Measurements from ENCODE around the gene DYNLRB1. TPM values are rescaled to one million over a fixed set of nuclear protein-coding genes. Genes with fewer than 3 reads are reported as not detected.

Gene DYNLRB1
- total and polyA plus RNA-seq, 11 donors = 129 to 405 (median 147) TPM

- DNase-seq (peak in 2 of 5 donors; percentile 30 to 51), ATAC-seq (peak in 3 of 4 donors; percentile 1 to 9 (median 1))
- Histone ChIP-seq H3K4me3 (peak overlapping the region; percentile 57 to 98 (median 86)), H3K27me3 (no peaks in the 10 kb centered on the region), H3K27ac (peak overlapping the region in 11 of 12 donors; percentile 81 to 98 (median 95)), H3K36me3 (peaks cover 0 to 6% (median 0%) of the 10 kb centered on the region in 9 donors), H3K4me1 (peaks cover 0 to 24% (median 8%) of the 10 kb centered on the region in 12 donors), H3K9me3 (no peaks in the 10 kb centered on the region)
- 38 to 49% (median 42%) methylated on average over 31 to 43 of the region's 43 CpGs for WGBS, 4 donors
- intact Hi-C loops (cut with DNase I) = loop anchor here in 2 of 10 donors (10.0 kb wide), 1 partner anchor 145 kb away; the partner anchor contains the start of gene TP53INP2 (in 2 of the 2)
- TF ChIP-seq, protein P1, sequence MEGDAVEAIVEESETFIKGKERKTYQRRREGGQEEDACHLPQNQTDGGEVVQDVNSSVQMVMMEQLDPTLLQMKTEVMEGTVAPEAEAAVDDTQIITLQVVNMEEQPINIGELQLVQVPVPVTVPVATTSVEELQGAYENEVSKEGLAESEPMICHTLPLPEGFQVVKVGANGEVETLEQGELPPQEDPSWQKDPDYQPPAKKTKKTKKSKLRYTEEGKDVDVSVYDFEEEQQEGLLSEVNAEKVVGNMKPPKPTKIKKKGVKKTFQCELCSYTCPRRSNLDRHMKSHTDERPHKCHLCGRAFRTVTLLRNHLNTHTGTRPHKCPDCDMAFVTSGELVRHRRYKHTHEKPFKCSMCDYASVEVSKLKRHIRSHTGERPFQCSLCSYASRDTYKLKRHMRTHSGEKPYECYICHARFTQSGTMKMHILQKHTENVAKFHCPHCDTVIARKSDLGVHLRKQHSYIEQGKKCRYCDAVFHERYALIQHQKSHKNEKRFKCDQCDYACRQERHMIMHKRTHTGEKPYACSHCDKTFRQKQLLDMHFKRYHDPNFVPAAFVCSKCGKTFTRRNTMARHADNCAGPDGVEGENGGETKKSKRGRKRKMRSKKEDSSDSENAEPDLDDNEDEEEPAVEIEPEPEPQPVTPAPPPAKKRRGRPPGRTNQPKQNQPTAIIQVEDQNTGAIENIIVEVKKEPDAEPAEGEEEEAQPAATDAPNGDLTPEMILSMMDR (IDR thresholded peaks at IDR 0.05) = no peak
- no peak for TF ChIP-seq POLR2A (IDR thresholded peaks at IDR 0.05)
Observed at GRCh38 chr20:34559311-34560140, 43.3 kb downstream of the DYNLRB1 start.

DNA sequence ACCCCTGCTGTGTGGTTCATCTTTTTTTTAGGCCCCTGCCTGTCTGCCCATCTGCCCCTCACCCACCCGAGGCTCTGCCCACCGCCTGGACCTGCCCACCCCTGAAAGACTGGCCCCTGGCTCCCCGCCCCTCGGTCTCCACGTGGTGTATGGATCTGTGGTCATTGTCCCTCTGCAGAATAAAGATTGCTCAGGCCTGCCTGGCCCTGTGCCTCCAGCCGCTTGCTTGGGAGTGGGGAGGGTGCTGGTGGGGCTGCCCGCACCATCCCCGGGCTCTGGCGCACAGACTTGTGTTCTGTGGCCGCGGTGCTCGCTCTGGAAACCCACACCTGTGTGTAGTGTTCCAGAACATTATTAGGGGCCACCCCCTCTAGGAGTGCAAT is 43.9 kb downstream of the DYNLRB1 start:
- ATAC-seq = no peak
- Histone ChIP-seq H3K27ac (peak overlapping the region in 5 of 12 donors; percentile 87 to 98 (median 97)), H3K4me3 (no peak overlapping the region)

DNA sequence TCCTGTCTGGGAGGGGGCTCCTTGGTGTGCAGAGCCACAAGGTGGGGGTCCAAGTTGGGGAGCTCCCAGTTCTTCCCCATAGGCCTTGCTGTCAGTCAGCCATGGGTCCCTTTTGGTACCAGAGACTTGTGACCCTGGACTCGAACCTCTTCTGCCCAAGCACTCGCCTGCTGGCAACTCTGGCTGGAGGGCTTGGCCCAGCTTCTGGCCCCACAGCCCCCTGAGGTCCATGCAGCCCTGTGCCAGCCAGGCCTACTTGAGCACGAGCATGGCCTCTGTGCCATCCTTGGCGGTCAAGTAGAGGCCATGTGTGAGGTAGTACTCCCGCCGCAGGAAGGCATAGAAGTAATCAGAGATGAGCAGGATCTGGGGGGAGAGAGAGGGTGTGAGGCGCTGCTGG is 44.4 kb downstream of the DYNLRB1 start:
- ATAC-seq (no peak), DNase-seq (no peak)
- 95 to 96% (median 96%) methylated on average over 7 of the region's 7 CpGs for WGBS, 4 donors
- peaks cover 0 to 6% (median 0%) of the 10 kb centered on the region in 9 donors for H3K36me3 ChIP-seq
- H3K9me3 ChIP-seq = no peaks in the 10 kb centered on the region
- peaks cover 0 to 31% (median 9%) of the 10 kb centered on the region in 12 donors for H3K4me1 ChIP-seq
- peak overlapping the region in 1 of 12 donors; percentile 97 for H3K27ac ChIP-seq
- intact Hi-C loops (cut with DNase I) = loop anchor here in 1 of 10 donors (10.0 kb wide), 1 partner anchor 144 kb away; the partner anchor contains the start of gene TP53INP2
- no peaks in the 10 kb centered on the region for H3K27me3 ChIP-seq
- no peak overlapping the region for H3K4me3 ChIP-seq
- TF ChIP-seq, protein P1 (IDR thresholded peaks at IDR 0.05) = no peak
- TF ChIP-seq POLR2A (IDR thresholded peaks at IDR 0.05) = no peak

More for the DNA sequence above, 43.9 kb downstream of the DYNLRB1 start:
- H3K9me3 ChIP-seq = no peaks in the 10 kb centered on the region
- H3K4me1 ChIP-seq = peaks cover 0 to 30% (median 9%) of the 10 kb centered on the region in 12 donors
- no peak for DNase-seq
- peaks cover 0 to 6% (median 0%) of the 10 kb centered on the region in 9 donors for H3K36me3 ChIP-seq
- TF ChIP-seq POLR2A (IDR thresholded peaks at IDR 0.05) = no peak
- TF ChIP-seq, protein P1 (IDR thresholded peaks at IDR 0.05) = no peak
- intact Hi-C loops (cut with DNase I) = loop anchor here in 1 of 10 donors (10.0 kb wide), 1 partner anchor 145 kb away; the partner anchor contains the start of gene TP53INP2
- WGBS, 4 donors = 84 to 90% (median 87%) methylated on average over 12 of the region's 12 CpGs
- H3K27me3 ChIP-seq = no peaks in the 10 kb centered on the region

DNA sequence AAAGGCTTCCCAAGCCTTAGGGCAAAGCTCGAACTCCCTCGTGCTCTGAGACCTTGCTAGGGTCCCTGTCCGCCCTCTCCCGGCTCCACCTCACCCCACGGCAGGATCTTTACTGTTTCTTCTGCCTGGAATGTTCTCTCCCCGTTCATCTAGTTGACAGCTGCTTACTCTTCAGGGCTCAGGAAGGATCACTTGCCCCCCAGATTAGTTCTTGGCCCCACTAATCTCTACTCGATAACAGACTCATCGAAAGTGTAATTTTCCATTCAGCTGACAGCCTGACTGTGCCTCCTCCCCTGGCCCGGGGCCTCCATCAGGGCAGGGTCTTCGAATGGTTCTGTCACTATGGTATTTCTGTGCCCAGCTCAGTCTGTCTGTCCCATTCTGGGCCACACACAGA is 45.4 kb downstream of the DYNLRB1 start:
- ATAC-seq (no peak), DNase-seq (no peak)
- H3K4me1 ChIP-seq = peaks cover 0 to 31% (median 9%) of the 10 kb centered on the region in 12 donors
- no peaks in the 10 kb centered on the region for H3K27me3 ChIP-seq
- peaks cover 0 to 6% (median under 1%) of the 10 kb centered on the region in 9 donors for H3K36me3 ChIP-seq
- TF ChIP-seq, protein P1 (IDR thresholded peaks at IDR 0.05) = no peak
- TF ChIP-seq POLR2A (IDR thresholded peaks at IDR 0.05) = no peak
- 66 to 71% (median 69%) methylated on average over 10 of the region's 10 CpGs for WGBS, 4 donors
- peak overlapping the region in 1 of 12 donors; percentile 31 for H3K27ac ChIP-seq
- no peaks in the 10 kb centered on the region for H3K9me3 ChIP-seq
- intact Hi-C loops (cut with DNase I) = loop anchor here in 1 of 10 donors (10.0 kb wide), 1 partner anchor 143 kb away; the partner anchor contains the start of gene TP53INP2
- no peak overlapping the region for H3K4me3 ChIP-seq
